ENCODE measurements around the gene GRIFIN. TPM values are rescaled to one million over a fixed set of nuclear protein-coding genes. Genes with fewer than 3 reads are reported as not detected.

GRIFIN gene
- total and polyA plus RNA-seq, 9 donors: 0.19 TPM; not detected in 8

GRCh38 chr7:2433713-2434550, 42.3 kb downstream of the GRIFIN start:
- 94% methylated on average over 23 of the region's 42 CpGs for WGBS (ENCODE audit: insufficient coverage)
- H3K4me3 ChIP-seq (ENCODE audit: low read length): no peak overlapping the region
- no peak for DNase-seq
- no peaks in the 10 kb centered on the region for H3K4me1 ChIP-seq (ENCODE audit: control insufficient read depth, insufficient read depth, low read length)
- H3K9me3 ChIP-seq (replicated peaks; ENCODE audit: control insufficient read depth, low read depth, low read length): peaks cover 14% of the 10 kb centered on the region
- H3K27ac ChIP-seq (ENCODE audit: low read length): no peak overlapping the region
- H3K36me3 ChIP-seq (ENCODE audit: control insufficient read depth, insufficient read depth, low read length): peaks cover 53% of the 10 kb centered on the region
- no peaks in the 10 kb centered on the region for H3K27me3 ChIP-seq (ENCODE audit: control insufficient read depth, insufficient read depth, low read length)

GRCh38 chr7:2432910-2433712, 43.1 kb downstream of the GRIFIN start:
- no peak for DNase-seq
- no peak overlapping the region for H3K27ac ChIP-seq (ENCODE audit: low read length)
- H3K4me3 ChIP-seq (ENCODE audit: low read length): no peak overlapping the region
- 98% methylated on average over 85 of the region's 85 CpGs for WGBS (ENCODE audit: insufficient coverage)
- H3K27me3 ChIP-seq (ENCODE audit: control insufficient read depth, insufficient read depth, low read length): no peaks in the 10 kb centered on the region
- peaks cover 49% of the 10 kb centered on the region for H3K36me3 ChIP-seq (ENCODE audit: control insufficient read depth, insufficient read depth, low read length)
- peaks cover 14% of the 10 kb centered on the region for H3K9me3 ChIP-seq (replicated peaks; ENCODE audit: control insufficient read depth, low read depth, low read length)
- no peaks in the 10 kb centered on the region for H3K4me1 ChIP-seq (ENCODE audit: control insufficient read depth, insufficient read depth, low read length)

- Histone ChIP-seq H3K27me3 (ENCODE audit: control insufficient read depth, insufficient read depth, low read length) (no peaks in the 10 kb centered on the region), H3K9me3 (replicated peaks; ENCODE audit: control insufficient read depth, low read depth, low read length) (peaks cover 14% of the 10 kb centered on the region), H3K4me3 (ENCODE audit: low read length) (no peak overlapping the region), H3K36me3 (ENCODE audit: control insufficient read depth, insufficient read depth, low read length) (peaks cover 37% of the 10 kb centered on the region), H3K4me1 (ENCODE audit: control insufficient read depth, insufficient read depth, low read length) (no peaks in the 10 kb centered on the region), H3K27ac (ENCODE audit: low read length) (no peak overlapping the region)
- DNase-seq: no peak
- no CpG with 5 or more reads among the region's 3 CpGs for WGBS (ENCODE audit: insufficient coverage)
Observed at GRCh38 chr7:2431260-2431867, 44.8 kb downstream of the GRIFIN start.

- Histone ChIP-seq H3K9me3 (replicated peaks; ENCODE audit: control insufficient read depth, low read depth, low read length) (peaks cover 5% of the 10 kb centered on the region), H3K4me1 (ENCODE audit: control insufficient read depth, insufficient read depth, low read length) (no peaks in the 10 kb centered on the region), H3K27ac (ENCODE audit: low read length) (no peak overlapping the region), H3K27me3 (ENCODE audit: control insufficient read depth, insufficient read depth, low read length) (no peaks in the 10 kb centered on the region), H3K36me3 (ENCODE audit: control insufficient read depth, insufficient read depth, low read length) (no peaks in the 10 kb centered on the region), H3K4me3 (ENCODE audit: low read length) (no peak overlapping the region)
- DNase-seq: no peak
- WGBS (ENCODE audit: insufficient coverage): 69% methylated on average over 8 of the region's 10 CpGs
Observed at GRCh38 chr7:2425749-2426148, 50.4 kb downstream of the GRIFIN start.

Other genes starting within 250 kb of the GRIFIN start
- 38.7 TPM for gene MAD1L1, start 243.5 kb downstream of the GRIFIN start, total RNA-seq
- 10 to 100 TPM; 19.1 to 27.4 (median 21.3) TPM for gene MAD1L1, start 243.5 kb downstream of the GRIFIN start, polyA plus RNA-seq (ENCODE audit: insufficient read depth in 1 of 8, insufficient read length in 8 of 8, low replicate concordance in 1 of 8)
- 26.7 TPM for gene MRM2, start 234.2 kb downstream of the GRIFIN start, total RNA-seq
- gene MRM2, start 234.2 kb downstream of the GRIFIN start, polyA plus RNA-seq (ENCODE audit: insufficient read depth in 1 of 8, insufficient read length in 8 of 8, low replicate concordance in 1 of 8): 10 to 100 TPM; 21.1 to 26.7 (median 25.1) TPM
- 29.7 TPM for gene NUDT1, start 234.2 kb downstream of the GRIFIN start, total RNA-seq
- gene NUDT1, start 234.2 kb downstream of the GRIFIN start, polyA plus RNA-seq (ENCODE audit: insufficient read depth in 1 of 8, insufficient read length in 8 of 8, low replicate concordance in 1 of 8): 10 to 100 TPM; 17.3 to 29.8 (median 22.9) TPM
- gene SNX8, start 162.0 kb downstream of the GRIFIN start, total RNA-seq: 12.1 TPM
- gene SNX8, start 162.0 kb downstream of the GRIFIN start, polyA plus RNA-seq (ENCODE audit: insufficient read depth in 1 of 8, insufficient read length in 8 of 8, low replicate concordance in 1 of 8): 10 to 100 TPM; 14.8 to 29.3 (median 24.1) TPM
- 94.4 TPM for gene EIF3B, start 121.6 kb downstream of the GRIFIN start, total RNA-seq
- gene EIF3B, start 121.6 kb downstream of the GRIFIN start, polyA plus RNA-seq (ENCODE audit: insufficient read depth in 1 of 8, insufficient read length in 8 of 8, low replicate concordance in 1 of 8): 100 to 1,000 TPM in 4 of 8 donors, 10 to 100 TPM in 4; 92.7 to 116 (median 99.6) TPM
- gene CHST12, start 72.8 kb downstream of the GRIFIN start, total RNA-seq: 5.7 TPM
- gene CHST12, start 72.8 kb downstream of the GRIFIN start, polyA plus RNA-seq (ENCODE audit: insufficient read depth in 1 of 8, insufficient read length in 8 of 8, low replicate concordance in 1 of 8): 10 to 100 TPM in 6 of 8 donors, 1 to 10 TPM in 2; 9.0 to 13.8 (median 12.3) TPM
- 19.2 TPM for gene LFNG, start 43.4 kb upstream of the GRIFIN start, total RNA-seq
- gene LFNG, start 43.4 kb upstream of the GRIFIN start, polyA plus RNA-seq (ENCODE audit: insufficient read depth in 1 of 8, insufficient read length in 8 of 8, low replicate concordance in 1 of 8): 10 to 100 TPM; 17.7 to 30.8 (median 24.2) TPM
- gene BRAT1, start 79.1 kb upstream of the GRIFIN start, total RNA-seq: 20.4 TPM
- 10 to 100 TPM; 17.8 to 28.5 (median 22.0) TPM for gene BRAT1, start 79.1 kb upstream of the GRIFIN start, polyA plus RNA-seq (ENCODE audit: insufficient read depth in 1 of 8, insufficient read length in 8 of 8, low replicate concordance in 1 of 8)
- gene IQCE, start 82.6 kb upstream of the GRIFIN start, total RNA-seq: 4.7 TPM
- gene IQCE, start 82.6 kb upstream of the GRIFIN start, polyA plus RNA-seq (ENCODE audit: insufficient read depth in 1 of 8, insufficient read length in 8 of 8, low replicate concordance in 1 of 8): 1 to 10 TPM; 5.0 to 9.6 (median 7.3) TPM
- 21.1 TPM for gene TTYH3, start 155.6 kb upstream of the GRIFIN start, total RNA-seq
- gene TTYH3, start 155.6 kb upstream of the GRIFIN start, polyA plus RNA-seq (ENCODE audit: insufficient read depth in 1 of 8, insufficient read length in 8 of 8, low replicate concordance in 1 of 8): 100 to 1,000 TPM in 6 of 8 donors, 10 to 100 TPM in 2; 58.4 to 136 (median 101) TPM
- gene AMZ1, start 211.8 kb upstream of the GRIFIN start, total RNA-seq: 0.13 TPM
- gene AMZ1, start 211.8 kb upstream of the GRIFIN start, polyA plus RNA-seq (ENCODE audit: insufficient read depth in 1 of 8, insufficient read length in 8 of 8, low replicate concordance in 1 of 8): under 1 TPM; 0.04 to 0.23 (median 0.16) TPM

Measured in muscle of leg (tissue), 11 donors.